Endothelial cell of umbilical vein (primary cell): ENCODE results near the gene SSBP3.

ENCODE experiments used
- CTCF ChIP-seq, 2 donors: IDR thresholded peaks; 1 replicate in 1 of 2; 2 replicates in 1 of 2; pipeline ENCODE4 v1.5.1; 2011; ENCODE audit warnings: low read length in 2 of 2, mild to moderate bottlenecking in 2 of 2, moderate library complexity in 2 of 2, control low read depth in 1 of 2, inconsistent platforms in 1 of 2, low read depth in 1 of 2; ENCODE audit not compliant: insufficient read depth in 1 of 2; ENCODE audit errors: extremely low read depth in 1 of 2
- EZH2 ChIP-seq: IDR thresholded peaks from 2 replicates; pipeline ENCODE4 v1.6.1; 2012; ENCODE audit warnings: borderline replicate concordance, low read depth, mild to moderate bottlenecking, moderate library complexity, low read length, inconsistent platforms; ENCODE audit not compliant: severe bottlenecking
- FOS ChIP-seq: IDR thresholded peaks from 2 replicates; pipeline ENCODE4 v1.6.1; 2011; ENCODE audit warnings: mild to moderate bottlenecking, low read length, moderate library complexity, borderline replicate concordance; ENCODE audit not compliant: insufficient read depth
- POLR2A ChIP-seq: IDR thresholded peaks from 2 replicates; pipeline ENCODE4 v1.6.1; 2012; ENCODE audit warnings: low read depth, mild to moderate bottlenecking, control low read depth, low read length

DNA sequence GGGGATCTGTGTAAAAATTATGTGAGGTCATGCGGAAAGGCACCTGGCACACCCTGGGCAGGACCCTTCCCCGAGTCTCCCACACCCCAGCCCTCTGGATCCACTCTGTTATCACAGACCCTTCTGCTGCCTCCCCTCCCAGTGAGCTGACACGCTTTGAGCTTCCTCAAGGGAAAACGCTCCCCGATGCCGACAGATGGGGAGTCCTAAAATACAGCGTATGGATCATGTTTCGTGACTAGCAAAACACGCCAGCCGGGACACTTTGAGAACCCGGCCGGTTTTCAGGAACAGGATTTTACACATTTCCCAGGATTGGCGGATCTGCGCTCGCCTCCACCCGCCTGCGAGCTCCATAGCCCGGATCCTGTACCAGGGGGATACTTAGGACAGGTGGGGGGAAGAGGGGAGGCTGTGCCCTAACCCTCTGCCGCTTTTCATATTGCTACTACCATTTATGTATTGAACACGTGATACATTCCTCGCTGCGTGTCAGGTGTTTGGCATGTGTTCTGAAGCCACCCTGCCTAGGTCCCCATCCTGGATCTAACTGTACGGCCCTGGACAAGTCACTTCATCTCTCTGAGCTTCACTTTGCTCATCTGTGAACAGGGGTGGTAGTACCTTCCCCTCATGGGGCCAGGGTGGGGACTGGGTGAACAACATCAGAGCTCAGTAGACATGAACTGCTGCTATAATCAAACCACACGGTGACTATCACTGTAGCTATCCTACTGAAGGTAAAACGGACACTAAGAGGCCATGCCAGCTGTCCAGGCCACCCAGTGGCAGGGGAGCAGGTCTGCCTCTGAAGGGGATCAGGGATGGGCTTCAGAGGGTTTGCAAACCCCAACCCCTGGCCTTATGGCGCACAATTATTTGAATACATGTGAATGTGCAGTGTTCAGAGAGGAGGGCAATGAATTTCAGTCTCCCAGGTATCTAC, 63.2 kb downstream of the SSBP3 start:
- no peak for TF ChIP-seq CTCF (IDR thresholded peaks at IDR 0.05; ENCODE audit: extremely low read depth in 1 of 2, insufficient read depth in 1 of 2, low read depth in 1 of 2, low read length in 2 of 2)
- no peak for TF ChIP-seq EZH2
- TF ChIP-seq POLR2A, result no peak
- TF ChIP-seq FOS, result no peak
